ENCODE results near the gene MTF2. TPM values are rescaled to one million over a fixed set of nuclear protein-coding genes. Genes with fewer than 3 reads are reported as not detected.

MTF2 gene
- total and polyA plus RNA-seq, 2 experiments from 2014 or later = 82.1 to 133 TPM

GRCh38 chr1:93140106-93140505, 61.0 kb downstream of the MTF2 start:
- DNase-seq (ENCODE audit: low spot score) (no peak), ATAC-seq (no peak)
- H3K79me2 ChIP-seq (replicated peaks; ENCODE audit: insufficient read depth) = peaks cover 9% of the 10 kb centered on the region
- H2AFZ ChIP-seq = no peak overlapping the region
- peaks cover 9% of the 10 kb centered on the region; the same call in 1 of the 2 replicates for H4K20me1 ChIP-seq (replicated peaks; ENCODE audit: insufficient read depth)
- TF ChIP-seq REST (IDR thresholded peaks at IDR 0.05; ENCODE audit: unreplicated experiment) = no peak
- TF ChIP-seq JUNB (IDR thresholded peaks at IDR 0.05; ENCODE audit: unreplicated experiment) = no peak
- TF ChIP-seq EZH2 (IDR thresholded peaks at IDR 0.05; ENCODE audit: low read depth, unreplicated experiment) = no peak
- TF ChIP-seq ZNF331 (CRISPR knock-in tag; IDR thresholded peaks at IDR 0.05; ENCODE audit: low read depth) = no peak
- TF ChIP-seq POLR2AphosphoS5 (IDR thresholded peaks at IDR 0.05; ENCODE audit: low read depth) = no peak
- no peak for TF ChIP-seq CTCF (conservative IDR thresholded peaks at IDR 0.05; ENCODE audit: low read depth in 2 of 2)
- TF ChIP-seq ZNF114 (CRISPR knock-in tag; IDR thresholded peaks at IDR 0.05) = no peak
- TF ChIP-seq ETS1 (IDR thresholded peaks at IDR 0.05) = no peak
- no peak for TF ChIP-seq ZNF462 (CRISPR knock-in tag; IDR thresholded peaks at IDR 0.05)
- no peak overlapping the region for H3K4me2 ChIP-seq
- Mint-ChIP-seq H3K9me3 (no peaks in the 10 kb centered on the region), H3K4me3 (no peak overlapping the region), H3K4me1 (no peaks in the 10 kb centered on the region; the same call in 2 of the 3 replicates), H3K36me3 (ENCODE audit: low read depth) (peaks cover 60% of the 10 kb centered on the region), H3K27ac (no peak overlapping the region), H3K27me3 (ENCODE audit: insufficient read depth, low read depth, poor library complexity) (no peaks in the 10 kb centered on the region)
- H3K27me3 ChIP-seq (ENCODE audit: insufficient read depth) = no peaks in the 10 kb centered on the region
- H3K27ac ChIP-seq (ENCODE audit: low read depth) = peak overlapping the region; percentile 18; the same call in 1 of the 2 replicates
- H3K9me2 ChIP-seq (ENCODE audit: insufficient read depth) = no peaks in the 10 kb centered on the region
- H3K36me3 ChIP-seq (ENCODE audit: insufficient read depth) = peaks cover 38% of the 10 kb centered on the region
- H3F3A ChIP-seq (replicated peaks; ENCODE audit: low read depth) = no peaks in the 10 kb centered on the region; the same call in 1 of the 2 replicates
- no peak overlapping the region for H3K4me3 ChIP-seq
- H3K4me1 ChIP-seq (ENCODE audit: insufficient read depth) = no peaks in the 10 kb centered on the region
